GM18907 (cell line): ENCODE results near the gene DDX1.
"Not testable (repeated sequence)": the region's sequence is repeated elsewhere in the genome, so short reads cannot be mapped to it uniquely, and the experiment has no call there.

Experiments
- ATAC-seq: cut with Tn5 transposase; IDR thresholded peaks from one replicate; pipeline ENCODE4 v1.9.1; 2021; ENCODE audit warnings: mild to moderate bottlenecking, moderate library complexity; ENCODE audit not compliant: unreplicated experiment

The DDX1 gene

GRCh38 chr2:15614545-15615300 lies 23.1 kb downstream of the DDX1 start:
- ATAC-seq = no peak

DNA sequence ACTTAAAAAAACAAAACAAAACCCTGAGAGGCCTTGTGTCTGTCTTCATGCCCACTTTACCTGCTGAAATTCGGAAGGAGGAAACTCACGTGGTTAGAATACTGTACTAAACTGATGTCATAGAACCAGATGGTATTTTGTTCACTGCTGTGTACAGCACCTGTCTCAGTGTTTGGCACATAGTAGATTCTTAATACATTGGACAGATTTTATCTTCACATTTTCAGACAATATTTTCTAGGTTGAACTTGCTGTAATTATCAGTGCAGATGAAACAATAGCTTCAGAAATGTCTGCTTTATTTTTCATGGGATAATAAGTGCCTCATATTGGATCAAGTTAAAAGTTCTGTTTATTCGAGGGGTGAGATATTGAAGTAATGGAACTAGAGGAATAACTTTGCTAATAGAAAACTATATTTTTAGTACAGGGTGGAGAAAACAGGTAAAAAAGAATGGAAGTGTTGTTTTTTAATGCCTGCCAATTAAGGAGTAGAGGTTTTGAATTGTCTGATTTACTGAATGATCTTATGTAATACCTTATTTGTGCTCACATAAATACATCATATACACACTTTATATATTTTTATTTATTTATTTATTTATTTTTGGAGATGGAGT lies 23.7 kb downstream of the DDX1 start:
- ATAC-seq = no peak

- ATAC-seq = no peak
Measured at GRCh38 chr2:15616429-15616828, 24.8 kb downstream of the DDX1 start.

DNA sequence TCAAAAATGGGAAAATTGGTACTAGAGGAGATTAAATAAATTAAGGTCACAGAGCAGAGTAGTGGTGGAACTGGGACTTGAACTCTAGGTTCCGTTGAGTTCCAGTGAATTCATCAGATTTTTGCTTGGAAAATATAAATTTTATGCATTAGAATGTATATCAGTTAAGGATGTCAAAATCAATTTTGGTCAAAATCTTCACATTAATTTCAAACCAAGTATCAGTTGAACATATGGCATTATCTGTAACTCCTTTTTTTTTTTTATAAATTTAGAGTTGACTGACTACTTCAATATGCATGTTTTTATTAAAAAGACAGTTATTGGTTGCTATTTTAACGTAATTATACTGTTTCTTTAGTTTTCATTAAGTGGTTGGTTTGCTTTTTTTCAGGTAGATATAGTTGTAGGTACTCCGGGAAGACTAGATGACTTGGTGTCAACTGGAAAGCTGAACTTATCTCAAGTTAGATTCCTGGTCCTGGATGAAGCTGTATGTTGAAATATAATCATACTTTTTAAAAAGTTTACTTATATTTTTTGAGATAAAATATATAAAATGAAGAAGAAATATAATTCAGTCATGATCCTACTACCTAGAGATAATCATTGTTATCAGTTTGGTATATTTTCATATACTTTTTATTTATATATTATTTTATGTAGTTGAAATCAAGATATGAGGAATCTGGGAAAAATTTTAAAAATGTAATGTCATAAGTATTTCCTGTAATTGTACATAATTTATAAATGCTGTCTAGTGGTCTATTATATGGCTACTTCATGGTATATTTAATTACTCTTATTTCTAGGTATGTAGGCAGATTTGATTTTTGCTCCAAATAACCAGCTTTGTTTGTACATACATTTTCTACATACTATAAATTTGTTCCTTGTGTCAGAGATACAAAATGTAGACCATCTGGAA lies 25.4 kb downstream of the DDX1 start:
- ATAC-seq = no peak

DNA sequence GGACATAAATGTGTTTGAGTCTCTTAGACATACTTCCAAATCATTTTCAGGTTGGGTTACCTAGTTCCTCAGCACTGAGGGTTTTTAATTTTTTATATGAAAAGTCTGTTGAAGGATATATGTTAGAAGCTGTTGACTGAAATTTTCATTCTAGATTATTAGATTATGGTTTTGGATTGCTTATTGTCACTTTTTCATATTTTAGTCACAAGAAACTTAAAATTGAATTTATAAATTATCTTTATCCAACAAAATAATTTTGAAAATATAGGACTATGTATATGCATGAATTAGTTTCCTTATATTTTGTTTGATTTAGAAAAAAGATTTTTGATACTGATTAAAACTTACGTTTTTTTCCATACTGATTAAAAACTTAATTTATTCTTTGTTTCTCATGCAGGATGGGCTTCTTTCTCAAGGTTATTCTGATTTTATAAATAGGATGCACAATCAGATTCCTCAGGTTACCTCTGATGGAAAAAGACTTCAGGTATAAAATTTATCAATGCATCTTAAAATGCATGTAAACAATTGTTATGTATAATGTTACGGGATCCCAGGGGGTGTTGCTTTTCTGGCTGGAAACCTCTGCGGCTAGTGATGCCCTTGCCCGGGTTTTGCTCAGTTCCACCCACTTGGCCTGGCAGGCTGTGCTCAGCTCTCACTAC lies 26.2 kb downstream of the DDX1 start:
- ATAC-seq = no peak

DNA sequence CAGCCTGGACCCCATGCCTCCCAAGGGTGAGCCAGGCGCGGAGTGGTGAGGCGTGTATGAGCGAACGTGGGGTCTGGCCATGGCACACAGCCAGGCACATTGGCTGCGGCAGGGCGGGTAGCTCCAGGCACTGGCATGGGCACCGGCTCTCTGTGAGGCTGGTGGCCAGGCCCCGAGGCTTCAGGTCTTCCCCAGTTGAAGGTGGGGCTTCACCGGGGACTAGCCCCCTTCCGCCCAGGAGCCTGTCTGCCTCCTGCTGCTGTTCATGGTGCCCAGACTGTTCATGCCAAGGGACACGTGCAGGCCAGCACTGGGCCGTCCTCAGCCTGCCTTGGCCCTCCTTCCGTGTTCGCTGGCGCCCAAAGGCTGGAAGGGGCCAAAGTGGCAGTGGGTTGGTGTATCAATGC lies 26.8 kb downstream of the DDX1 start:
- no peak for ATAC-seq

GRCh38 chr2:15619076-15619475 lies 27.4 kb downstream of the DDX1 start:
- no peak for ATAC-seq

GRCh38 chr2:15619510-15619909 lies 27.8 kb downstream of the DDX1 start:
- no peak for ATAC-seq

GRCh38 chr2:15619938-15620337 lies 28.3 kb downstream of the DDX1 start:
- ATAC-seq = no peak

DNA sequence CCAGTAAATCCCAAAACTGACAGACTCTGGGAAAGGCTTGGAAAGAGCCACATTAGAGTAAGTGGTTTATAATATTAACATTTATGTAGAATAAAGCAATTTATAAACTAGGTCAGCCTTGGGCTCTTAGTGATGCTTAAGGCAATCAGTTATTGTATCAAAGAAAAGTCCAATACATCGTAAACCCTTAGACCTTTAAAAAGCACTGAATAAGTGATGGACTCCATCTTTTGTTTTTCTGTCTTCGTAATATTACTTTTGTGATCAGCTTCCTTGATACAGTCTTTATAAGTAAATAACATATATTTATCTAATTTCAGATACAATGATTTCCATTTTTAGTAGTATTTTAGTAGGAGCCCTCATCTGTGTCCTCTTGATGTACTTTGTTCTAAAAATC lies 28.7 kb downstream of the DDX1 start:
- no peak for ATAC-seq

GRCh38 chr2:15620857-15621471 lies 29.3 kb downstream of the DDX1 start:
- no peak for ATAC-seq

GRCh38 chr2:15621472-15621870 lies 29.8 kb downstream of the DDX1 start:
- not testable (repeated sequence) for ATAC-seq

- no peak for ATAC-seq
Measured at GRCh38 chr2:15622214-15622613, 30.5 kb downstream of the DDX1 start.

DNA sequence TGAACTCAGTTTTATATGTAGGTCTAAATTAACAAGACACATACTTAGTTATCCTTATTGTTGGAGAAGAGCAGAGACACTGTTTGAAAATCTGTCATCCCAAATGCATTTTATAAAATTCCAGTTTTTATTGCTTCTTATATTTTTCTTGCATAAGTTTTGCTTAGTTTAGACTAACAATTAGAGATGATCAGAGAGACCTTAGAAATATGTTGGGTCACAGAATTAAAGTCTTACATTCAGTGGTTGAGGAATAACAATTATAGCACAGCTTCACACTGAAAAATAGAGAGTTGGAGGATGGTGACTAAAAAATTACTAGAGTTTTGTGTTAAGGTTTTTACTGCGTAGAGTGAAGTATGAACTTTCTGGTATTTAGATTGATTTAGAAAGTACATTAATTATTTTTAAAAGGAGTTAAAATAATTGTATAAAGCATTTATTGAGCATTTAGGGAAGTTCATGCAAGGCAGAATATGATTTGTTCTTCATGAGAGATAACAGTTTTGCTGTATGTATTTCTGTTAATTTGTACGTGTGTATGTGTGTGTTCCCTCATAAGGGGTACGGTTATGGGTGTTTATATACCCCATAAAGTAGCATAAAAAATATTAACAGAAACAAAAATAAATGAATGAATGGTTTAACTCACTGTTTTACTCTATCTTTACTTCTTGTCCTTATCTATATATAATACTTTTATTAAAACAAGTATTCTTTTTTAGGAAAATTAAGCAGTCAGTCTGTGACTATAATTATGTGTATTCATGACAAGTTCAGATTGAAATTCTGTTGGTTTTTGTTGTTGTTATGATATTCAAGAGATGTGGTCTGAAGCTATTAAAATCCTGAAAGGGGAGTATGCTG lies 31.2 kb downstream of the DDX1 start:
- no peak for ATAC-seq

GRCh38 chr2:15623481-15623796 lies 31.8 kb downstream of the DDX1 start:
- ATAC-seq = no peak

- no peak for ATAC-seq
Measured at GRCh38 chr2:15623898-15624541, 32.4 kb downstream of the DDX1 start.

DNA sequence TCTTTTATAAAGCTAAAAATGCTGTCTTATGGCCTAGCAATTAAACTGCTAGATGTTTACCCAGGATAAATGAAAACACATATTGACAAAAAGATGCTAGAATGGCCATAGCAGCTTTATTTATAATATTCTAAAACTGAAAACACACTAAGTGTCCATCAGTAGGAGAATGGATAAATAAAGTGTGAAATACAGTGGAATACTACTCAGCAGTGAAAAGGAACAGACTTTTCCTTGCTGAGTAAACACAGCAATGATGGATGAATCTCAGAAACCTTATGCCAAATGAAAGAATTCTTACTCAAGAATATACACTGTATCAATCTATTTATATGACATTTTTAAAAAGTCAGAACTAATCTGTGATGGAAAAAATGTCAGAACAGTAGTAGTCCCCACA lies 33.2 kb downstream of the DDX1 start:
- ATAC-seq = no peak

GRCh38 chr2:15625344-15626036 lies 33.8 kb downstream of the DDX1 start:
- no peak for ATAC-seq

DNA sequence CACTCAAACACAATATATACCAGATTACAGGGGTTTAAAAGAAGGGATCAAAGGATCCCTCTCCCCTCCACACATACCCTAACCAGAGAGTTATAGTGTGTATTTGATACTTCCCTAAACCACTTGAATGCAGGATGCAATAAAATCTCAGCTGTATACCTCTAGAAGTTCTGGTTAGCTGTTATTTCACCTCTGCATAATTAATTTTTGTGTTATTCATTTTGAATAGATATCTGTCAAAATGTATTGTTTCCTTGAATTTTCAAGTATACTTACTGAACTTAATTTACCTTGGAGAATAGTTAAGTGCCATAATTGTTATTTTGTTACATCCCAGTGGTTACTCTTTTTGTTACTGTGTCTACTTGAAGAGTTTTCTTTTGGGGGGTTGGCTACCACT lies 34.5 kb downstream of the DDX1 start:
- no peak for ATAC-seq
